ENCODE measurements around the gene JMJD4. TPM values are rescaled to one million over a fixed set of nuclear protein-coding genes. Genes with fewer than 3 reads are reported as not detected.

The JMJD4 gene
- total and polyA plus RNA-seq, 9 of the 15 experiments (the other 6 are each of a cell fraction or from before 2014, with no cell fraction given): 1.4 to 42.6 (median 29.2) TPM

- no peak for TF ChIP-seq GTF3C2 (IDR thresholded peaks at IDR 0.05; ENCODE audit: borderline replicate concordance, extremely low read depth, insufficient read length)
These were observed 26.6 kb upstream of the JMJD4 start (continued) for GRCh38 chr1:227761621-227762230.

- intact Hi-C loops (cut with micrococcal nuclease) (loop anchor here (5.0 kb wide), 1 partner anchor 317 kb away; no protein-coding TSS in a partner anchor), in situ Hi-C loops (cut with MboI) (loop anchor here (5.0 to 10.0 kb wide), 2 partner anchors 174 to 757 kb away; no protein-coding TSS in a partner anchor)
These were observed 25.3 kb upstream of the JMJD4 start for GRCh38 chr1:227760377-227760776.

More at GRCh38 chr1:227760377-227760776, 25.3 kb upstream of the JMJD4 start:
- Histone ChIP-seq H3K9ac (ENCODE audit: insufficient read depth in 1 of 2, low read depth in 2 of 2, low read length in 2 of 2) (no peak overlapping the region), H3K27ac (ENCODE audit: extremely low read depth, low read depth, low read length) (no peak overlapping the region), H3K4me1 (replicated peaks in 1 of 2; ENCODE audit: control insufficient read depth in 2 of 2, insufficient read depth in 2 of 2, low read length in 2 of 2) (peaks cover 5 to 20% of the 10 kb centered on the region in 2 experiments), H3K79me2 (ENCODE audit: control insufficient read depth, insufficient read depth, low read length) (peaks cover 25% of the 10 kb centered on the region), H4K20me1 (replicated peaks; ENCODE audit: control insufficient read depth, insufficient read depth, low read length) (peaks cover 18% of the 10 kb centered on the region; the same call in 1 of the 2 replicates), H3K4me3 (no peak overlapping the region), H3K9me1 (ENCODE audit: control insufficient read depth, insufficient read depth, low read length) (peaks cover 10% of the 10 kb centered on the region), H3K4me2 (ENCODE audit: insufficient read depth, low read length) (no peak overlapping the region), H3K9me3 (replicated peaks; ENCODE audit: control insufficient read depth, insufficient read depth, low read depth, low read length) (no peaks in the 10 kb centered on the region), H2AFZ (ENCODE audit: low read depth, low read length) (no peak overlapping the region), H3K36me3 (ENCODE audit: control insufficient read depth, insufficient read depth, low read length) (peaks cover 76% of the 10 kb centered on the region), H3K27me3 (ENCODE audit: control insufficient read depth in 2 of 2, insufficient read depth in 2 of 2, low read length in 2 of 2) (no peaks in the 10 kb centered on the region)
- POLR2A ChIA-PET: interaction anchor here (0.6 kb wide), 1 partner anchor 417 kb away, joined by 3 read pairs; no protein-coding TSS in a partner anchor
- BruUV-seq (replicated peaks): no TSS peak
- FAIRE-seq: no peak
- WGBS (ENCODE audit: insufficient coverage, low coverage, missing lambda C conversion rate): 85% methylated on average over 9 of the region's 9 CpGs
- ATAC-seq: no peak
- TF ChIP-seq ZFPM2 (CRISPR knock-in tag; IDR thresholded peaks at IDR 0.05) (no peak), CREB1 (IDR thresholded peaks at IDR 0.05) (no peak), CREB1 (CRISPR knock-in tag; IDR thresholded peaks at IDR 0.05) (no peak)
- CTCF ChIA-PET (ENCODE audit: low intra/inter-chr PET ratio): no interaction called here
- no peak for DNase-seq (ENCODE audit: extremely low read depth in 1 of 4, low spot score in 3 of 4)
